HG03439 (cell line): ENCODE data around the gene ADCY5.

ENCODE experiments used
- ATAC-seq: cut with Tn5 transposase; IDR thresholded peaks from one replicate; pipeline ENCODE4 v1.9.1; 2021; ENCODE audit warnings: mild to moderate bottlenecking, moderate library complexity; ENCODE audit not compliant: unreplicated experiment

Gene ADCY5

DNA sequence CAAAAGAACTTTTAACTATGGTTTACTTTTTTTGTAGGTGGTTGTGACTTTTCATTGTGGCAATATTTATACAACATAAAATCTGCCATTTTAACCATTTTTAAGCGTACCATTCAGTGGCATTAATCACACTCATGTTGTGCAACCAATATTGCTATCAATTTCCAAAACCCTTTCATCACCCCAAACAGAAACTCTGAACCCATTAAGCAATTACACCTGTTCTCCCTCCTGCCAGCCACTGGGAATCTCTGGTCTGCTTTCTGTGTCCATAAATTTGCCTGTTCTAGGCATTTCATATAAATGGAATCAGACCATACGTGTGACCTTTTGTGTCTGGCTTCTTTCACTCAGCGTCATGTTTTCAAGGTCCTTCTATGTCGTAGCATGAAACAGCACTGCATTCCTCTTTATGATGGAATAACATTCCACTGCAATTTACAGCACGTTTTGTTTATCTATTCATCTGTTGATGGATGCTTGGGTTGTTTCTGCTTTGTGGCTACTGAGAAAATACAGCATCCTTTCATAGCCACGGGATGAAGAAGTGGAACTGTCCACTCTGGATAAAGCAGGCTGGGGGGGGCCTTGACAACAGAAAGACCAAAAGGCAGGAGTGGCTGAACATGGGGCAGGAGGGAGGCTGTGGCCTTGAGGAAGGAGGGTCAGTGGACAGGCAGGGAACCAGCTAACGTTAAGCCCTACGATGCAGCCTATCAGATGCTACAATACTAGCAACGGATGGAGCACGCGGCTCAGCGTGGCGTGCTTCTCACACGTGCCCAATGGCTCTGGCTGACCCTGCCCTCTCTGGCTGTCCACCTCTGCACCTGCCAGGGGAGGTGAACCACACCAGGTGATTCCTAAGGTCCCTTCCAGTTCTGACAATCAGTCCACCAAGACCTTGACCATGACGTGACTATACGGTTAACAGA lies 136.3 kb downstream of the ADCY5 start:
- no peak for ATAC-seq

DNA sequence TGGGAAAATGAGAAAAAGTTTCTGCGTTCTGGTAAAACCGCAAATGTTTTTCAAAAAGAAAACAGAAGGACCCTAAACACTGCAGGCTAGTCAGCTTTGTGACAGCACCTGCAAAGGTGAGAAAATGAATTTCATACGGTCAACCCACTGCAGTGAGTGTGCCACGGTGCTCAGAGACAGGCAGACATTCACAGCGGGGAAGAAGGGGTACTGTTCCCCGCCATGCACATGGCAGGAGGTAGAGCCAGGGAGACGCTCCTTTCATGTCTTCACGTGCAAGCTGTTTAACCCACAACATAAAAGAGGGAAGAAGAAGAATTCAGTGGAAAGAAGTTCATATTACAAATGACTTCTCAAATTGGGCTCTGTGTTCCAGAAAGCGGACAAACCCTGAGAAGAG lies 137.7 kb downstream of the ADCY5 start:
- ATAC-seq = no peak

DNA sequence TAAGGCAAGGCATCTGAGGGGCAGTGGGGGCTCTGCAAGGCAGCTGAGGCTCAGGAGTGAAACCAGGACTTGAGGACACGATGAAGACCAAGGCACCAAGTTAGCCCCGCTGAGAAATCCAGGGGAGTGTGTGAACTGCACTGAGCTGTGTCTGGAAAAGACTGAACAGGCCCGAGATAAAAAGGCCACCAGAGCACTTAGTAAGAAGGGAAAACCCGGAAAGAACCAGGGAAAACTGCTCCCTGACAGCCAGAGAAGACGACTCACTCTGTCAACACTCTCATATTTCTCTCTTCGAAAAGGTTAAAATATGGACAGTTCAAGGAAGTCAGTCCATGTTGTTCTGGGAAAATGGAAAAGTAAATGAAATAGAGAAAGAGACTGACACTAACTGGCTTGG lies 138.1 kb downstream of the ADCY5 start:
- ATAC-seq = no peak

DNA sequence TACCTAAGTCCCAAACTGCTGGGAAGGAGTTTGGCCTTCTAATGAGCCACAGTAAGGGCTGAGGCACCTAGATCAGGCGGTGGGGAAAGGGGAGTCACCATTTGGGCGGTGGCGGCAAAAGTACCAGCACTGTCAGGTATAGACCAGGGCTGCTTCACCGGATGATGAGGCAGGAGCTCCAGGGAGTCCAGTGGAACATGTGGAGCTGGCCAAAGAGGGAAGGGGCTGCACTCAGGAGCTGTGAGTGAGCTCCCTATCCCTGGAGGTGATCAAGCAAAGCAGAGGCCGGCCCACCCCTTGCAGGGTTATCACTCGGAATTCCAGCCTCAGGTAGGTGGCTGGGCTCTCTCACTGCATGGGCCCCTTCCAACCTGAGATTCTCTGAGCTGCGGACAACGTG lies 138.7 kb downstream of the ADCY5 start:
- ATAC-seq = no peak

DNA sequence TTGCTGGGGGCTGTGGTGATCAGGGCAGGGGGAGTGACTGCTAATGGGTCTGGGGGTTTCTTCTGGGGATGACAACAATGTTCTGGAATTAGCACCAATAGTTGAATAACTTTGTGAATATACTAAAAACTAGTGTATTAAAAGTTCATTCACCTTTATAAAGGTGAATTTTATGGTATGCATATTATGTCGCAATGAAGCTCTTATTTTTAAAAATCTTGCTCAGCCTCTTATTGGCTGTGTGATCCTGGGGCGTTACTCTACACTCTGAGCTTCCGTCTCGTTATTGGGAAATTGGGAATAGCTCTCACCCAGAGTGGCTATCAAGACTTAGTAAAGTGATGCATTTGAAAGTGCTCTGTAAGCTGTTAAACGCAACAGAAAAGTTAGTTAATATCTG lies 141.8 kb downstream of the ADCY5 start:
- no peak for ATAC-seq

DNA sequence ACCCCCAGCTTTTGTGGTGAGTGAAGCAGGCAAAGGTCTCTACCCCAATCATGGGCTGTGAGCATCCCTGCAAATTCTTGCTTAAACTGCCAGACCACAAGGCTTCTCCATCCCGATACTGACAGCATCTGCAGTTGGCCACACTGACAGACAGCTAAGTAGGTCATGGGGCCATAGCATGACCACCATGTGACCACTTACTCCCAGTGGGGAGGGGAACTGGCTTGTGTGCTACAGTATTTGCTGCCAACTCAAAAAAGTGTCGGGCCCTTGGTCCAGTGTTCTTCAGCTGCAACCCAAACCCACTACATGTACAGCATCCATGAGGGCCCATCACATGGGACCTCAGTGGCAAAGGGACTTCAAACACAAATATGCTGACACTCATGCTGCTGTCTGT lies 143.7 kb downstream of the ADCY5 start:
- no peak for ATAC-seq

DNA sequence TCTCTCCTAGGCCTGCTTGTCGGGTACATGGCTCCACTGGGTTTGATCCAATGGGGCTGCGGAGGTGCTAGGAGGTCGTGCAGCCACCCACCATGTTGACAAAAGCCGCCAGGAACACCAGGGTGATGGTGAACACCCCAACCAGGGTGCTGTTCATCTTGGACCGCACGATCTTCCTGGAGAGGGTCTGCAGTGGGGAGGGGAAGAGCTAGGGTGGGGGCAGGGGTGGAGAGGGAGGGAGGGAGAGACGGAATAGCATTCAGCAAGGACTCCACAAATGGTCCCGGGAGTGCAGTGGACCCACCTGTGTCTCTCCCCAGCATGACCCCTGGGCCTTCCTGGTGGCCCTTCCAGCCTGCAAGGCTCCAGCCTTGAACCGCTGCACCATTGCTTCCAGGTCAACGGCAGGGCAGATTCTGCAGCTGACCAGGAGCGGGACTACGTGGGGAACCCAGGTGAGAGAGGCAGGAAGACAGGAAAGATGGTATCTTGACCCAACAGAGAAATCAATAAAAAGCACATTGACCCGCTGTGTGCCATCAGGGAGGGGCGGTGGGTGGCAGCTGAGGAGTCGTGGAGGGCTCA lies 144.8 kb downstream of the ADCY5 start:
- ATAC-seq = no peak

DNA sequence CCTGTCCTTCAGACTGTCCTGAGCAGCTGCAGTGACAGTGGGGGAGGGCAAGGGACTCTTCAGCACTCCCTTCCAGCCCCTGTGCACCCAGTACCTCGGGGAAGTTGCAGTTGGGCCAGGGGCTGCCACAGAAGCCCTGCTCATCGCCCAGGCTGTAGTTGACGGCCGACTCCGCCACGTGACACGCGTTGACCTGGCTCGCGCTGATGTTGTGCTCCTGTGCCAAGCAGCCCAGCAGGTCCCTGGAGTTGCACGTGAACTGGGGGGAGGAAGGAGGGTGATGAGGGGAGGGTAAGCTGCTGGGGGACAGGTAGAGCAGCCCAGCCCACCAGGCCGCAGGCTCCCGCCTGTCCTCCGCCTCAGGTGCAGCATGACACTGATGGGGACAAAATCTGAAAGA lies 145.9 kb downstream of the ADCY5 start:
- no peak for ATAC-seq

DNA sequence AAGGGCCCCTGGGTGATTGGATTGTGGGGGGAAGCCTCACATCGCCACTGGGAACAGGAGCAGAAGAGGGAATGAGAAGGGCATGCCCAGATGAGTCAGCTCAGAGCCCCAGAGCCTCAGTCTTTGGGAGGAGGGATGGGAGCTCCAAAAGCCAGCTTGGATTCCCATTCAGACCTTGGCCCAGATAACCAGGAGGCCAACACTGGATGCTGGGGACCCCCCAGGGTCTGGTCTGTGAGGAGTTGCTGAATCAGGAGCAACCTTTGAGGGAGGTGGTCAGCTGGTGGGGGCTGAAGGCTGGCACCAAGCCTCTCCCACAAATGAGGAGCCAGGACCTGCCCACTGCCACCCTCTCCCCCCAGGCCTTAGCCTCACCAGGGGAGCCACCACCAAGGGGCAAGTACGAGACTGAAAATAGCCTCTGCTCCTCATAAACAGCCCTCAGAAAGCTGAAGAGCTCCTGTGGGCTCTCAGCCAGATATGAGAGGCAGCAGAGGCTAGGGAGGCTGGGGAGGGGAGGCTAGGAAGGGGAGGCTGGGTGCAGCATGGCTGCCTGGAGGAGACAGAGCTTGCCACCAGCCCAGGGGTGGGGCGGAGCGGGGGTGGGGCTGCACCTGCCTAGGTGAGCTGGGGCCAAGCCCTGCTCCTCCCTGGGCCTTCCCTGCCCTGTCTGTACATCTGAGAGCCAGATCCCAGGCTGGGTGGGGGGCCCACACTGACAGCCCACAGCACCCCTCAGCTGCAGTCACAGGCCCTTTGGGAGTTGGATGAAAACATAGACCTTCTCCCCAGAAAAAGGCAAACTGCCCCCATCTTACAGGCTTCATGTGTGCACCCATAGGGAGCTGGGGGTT lies 147.3 kb downstream of the ADCY5 start:
- no peak for ATAC-seq

DNA sequence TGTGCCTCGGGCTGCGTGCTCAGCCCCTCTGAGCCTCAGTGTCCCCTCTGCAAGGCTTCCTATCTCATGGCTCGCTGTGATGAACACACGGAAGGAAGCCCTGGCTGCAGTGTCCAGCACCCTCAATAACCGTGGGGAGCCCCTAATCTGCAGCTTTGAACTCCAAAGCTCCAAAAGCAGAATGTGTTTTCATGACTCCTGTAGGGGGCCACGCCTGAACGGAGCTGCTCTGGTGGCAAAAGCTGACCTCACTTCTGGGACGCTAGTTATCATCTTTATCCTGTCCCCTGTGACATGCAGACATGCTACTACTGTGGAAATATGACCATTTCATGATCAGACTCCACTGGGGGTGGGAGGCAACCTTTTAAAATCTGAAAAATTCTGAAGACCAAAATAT lies 148.3 kb downstream of the ADCY5 start:
- no peak for ATAC-seq

DNA sequence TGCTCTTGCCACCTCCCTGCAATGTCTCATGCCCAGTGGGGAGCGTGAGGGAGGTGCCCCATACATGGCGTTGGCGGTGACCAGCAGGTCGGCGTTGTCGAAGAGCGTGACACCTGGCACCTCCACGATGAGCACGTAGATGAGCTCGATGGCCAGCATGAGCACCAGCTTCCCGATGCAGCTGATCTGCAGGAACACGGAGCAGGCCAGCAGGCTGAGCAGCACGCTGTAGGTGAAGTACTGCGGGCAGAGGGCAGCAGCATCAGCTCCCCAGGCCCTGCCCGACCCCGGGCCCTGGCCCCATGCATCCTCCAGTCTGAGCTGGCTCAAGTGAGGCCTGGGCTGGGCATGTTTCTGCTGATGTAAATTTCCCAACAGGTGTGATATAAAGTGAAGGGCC lies 148.8 kb downstream of the ADCY5 start:
- no peak for ATAC-seq

DNA sequence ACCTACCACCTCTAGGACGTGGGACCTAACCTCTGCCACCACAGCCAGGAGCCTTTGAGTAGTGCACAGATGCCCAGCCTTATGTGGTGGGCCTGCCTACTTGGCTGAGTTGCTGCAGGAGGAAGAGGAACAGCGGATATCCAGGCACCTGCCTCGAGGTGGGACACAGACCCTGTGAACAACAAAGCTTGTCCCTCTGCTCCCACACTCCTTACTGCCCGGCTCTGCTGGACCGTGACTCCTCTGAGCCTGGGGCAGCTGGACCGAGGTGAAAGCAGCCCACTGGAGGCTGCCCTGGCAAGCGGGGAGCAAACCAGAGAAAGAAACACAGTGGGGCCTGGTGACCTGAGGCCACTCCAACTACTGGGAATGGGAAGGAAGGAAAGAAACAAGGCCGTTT lies 149.3 kb downstream of the ADCY5 start:
- no peak for ATAC-seq

DNA sequence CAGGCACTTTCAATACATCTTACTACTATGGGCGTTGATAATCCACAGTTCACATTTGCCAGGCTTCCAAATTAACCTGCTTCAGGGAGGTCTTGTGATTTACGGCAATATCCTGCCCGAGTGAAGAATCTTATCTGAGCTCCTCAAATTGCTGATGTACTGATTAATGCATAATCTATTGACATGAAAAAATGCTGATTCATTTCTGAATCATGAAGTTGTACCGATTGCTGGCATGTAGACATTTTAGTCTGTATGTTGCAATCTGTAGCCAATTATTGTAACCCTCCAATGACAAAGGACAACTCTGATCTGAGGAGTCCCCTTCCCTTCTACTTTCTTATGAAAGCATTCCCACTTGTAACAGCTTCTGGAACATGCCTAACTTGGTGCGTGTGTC lies 150.0 kb downstream of the ADCY5 start:
- no peak for ATAC-seq

DNA sequence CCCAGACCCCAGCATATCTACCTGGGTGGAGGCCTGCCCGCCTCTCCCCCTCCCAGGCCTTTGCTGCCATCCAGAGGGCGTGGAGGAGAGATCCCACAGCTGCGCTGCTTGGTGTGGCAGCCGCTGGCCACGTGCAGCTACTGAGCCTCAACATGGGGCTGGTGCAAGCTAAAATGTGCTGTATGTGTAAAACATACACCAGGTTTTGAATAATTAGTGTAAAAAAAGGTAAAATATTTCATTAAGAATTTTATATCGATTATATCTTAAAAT lies 151.3 kb downstream of the ADCY5 start:
- ATAC-seq = no peak

DNA sequence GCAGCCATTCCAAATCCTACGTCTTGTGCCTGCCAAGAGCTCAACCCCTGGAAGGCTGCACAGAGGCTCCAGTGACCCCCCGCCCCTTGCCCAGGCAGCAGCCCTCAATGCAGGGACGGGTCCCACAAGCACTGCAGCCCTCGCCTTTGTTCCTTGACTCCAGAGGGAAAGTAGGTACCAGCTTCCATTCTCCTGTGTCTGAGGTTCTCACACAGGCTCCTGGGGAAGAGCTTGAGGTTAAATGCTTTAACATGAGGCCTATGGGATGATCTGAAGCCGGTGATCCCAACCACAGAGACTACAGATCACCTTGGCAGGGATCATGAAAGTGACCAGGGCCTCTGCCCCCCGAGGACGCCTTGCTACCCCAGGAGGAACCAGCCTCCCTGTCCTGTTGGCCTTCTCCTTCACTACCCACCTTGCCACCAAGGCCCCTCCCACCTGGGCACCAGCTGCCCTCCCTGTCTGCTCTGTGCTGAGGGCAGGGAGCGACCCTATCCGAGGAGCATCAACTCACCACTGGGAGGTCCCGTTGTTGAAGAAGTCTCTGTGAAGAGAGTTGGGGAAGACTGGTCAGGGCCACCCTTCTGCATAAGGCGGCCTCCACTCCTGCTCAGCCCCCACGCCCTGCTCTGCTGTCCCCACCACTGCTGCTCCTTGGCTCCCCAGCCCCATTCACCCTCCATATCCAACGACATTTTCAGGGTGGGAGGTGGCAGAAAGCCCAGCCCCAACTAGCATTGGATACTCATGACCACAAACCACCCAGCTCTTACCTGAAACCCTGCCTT lies 151.9 kb downstream of the ADCY5 start:
- no peak for ATAC-seq

DNA sequence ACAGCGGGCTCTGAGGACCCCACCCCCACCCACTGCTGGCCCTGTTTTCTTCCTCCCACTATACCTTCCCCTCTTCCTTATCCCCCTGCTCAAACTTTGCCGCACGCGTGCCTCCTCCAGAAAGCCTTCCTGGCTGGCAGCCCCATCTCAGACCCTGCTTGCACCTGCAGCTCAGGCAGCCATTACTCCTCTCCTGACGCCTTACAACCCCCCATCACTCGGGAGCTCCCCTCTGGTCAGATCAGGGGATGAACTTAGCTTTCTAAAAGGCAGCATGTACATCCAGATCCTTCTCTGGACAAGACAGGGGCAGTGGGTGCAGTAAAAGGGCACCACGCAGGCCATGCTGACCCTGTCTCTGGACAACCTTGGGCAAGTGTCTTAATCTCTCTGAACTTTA lies 152.6 kb downstream of the ADCY5 start:
- no peak for ATAC-seq

DNA sequence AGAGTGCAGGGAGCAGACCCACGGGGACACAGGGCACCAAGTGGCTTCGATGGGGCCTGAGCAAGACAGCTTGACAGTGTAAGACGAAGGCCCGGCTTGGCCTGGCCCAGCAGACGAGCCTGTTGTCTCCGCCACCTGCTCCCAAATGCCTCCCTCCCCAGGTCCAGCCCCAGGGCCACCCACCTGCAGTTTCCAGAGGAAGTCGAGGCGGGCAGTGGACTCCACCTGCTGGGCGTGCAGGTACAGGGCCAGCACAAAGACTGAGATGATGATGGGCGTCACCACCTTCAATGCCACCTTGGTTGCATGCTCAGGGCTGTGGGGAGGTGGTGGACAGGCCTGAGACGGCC lies 153.0 kb downstream of the ADCY5 start:
- ATAC-seq = no peak

DNA sequence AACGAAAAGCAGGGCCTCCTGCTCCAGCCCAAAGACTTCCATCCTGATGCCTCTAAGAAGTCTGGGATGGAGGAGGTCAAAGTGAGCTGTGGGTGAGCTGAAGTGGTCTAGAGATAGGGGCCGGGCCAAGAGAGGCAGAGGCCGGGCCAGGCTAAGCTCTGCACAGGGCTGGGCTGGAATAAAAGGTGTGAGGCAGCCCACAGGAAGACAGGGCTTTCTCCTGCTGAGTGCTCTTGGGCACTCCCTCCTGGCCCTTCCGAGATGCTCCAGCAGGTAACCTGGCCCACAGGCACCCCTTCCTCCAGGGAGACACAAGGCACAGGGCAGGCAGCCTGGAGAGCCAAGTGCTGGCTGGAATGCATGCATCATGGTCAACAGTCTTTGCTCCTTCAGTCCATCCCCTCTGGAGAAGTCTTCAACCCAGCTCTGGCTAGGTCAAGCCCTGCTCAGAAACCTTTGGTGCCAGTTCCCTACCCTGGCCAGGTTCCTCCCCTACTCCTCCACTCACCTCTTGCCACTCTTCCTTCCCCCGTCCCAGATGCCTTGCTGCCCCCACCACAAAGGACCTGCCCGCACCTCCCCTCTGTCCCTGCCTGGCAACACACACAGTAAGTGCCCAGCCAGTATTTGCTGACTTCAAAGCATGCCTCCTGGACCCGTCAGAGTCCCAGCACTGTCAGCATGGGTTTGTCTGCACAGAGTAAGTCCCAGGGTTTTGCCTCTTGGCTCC lies 153.6 kb downstream of the ADCY5 start:
- no peak for ATAC-seq

DNA sequence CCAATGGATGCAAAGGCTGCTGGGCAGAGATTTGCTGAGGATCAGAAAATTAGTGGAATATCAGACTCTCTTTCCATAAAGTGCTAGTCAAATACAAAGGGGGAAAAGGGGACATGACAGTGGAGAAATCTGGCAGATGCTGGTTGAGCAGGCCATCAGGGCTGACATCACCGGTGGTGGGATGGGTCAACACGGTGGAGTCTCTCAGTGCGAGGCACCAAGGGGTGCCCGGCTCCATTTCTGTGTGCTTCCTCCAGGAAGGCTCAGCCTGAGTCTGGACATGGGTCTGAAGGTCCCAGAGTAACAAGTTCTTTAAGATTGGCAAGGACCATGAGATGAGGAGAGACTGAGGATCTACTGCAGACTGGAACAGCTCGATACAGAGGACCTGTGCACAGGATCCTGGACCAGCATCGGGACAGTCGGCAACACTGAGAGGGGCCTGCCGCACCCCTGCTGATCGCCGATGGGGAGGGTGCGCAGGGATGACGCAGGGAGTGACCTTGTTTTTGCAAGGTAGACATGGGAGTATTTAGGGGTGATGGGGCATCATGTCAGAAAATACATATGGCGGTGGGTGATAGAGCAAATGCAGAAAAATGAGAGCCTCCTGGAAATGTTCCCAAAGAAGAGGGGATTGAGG lies 154.5 kb downstream of the ADCY5 start:
- ATAC-seq = no peak
